SK-N-SH treated with all-trans-retinoic acid at 6 μM for 48 hours (cell line): ENCODE results near the gene FUBP3.

ENCODE experiments used
- ATAC-seq: fragments of 200-7000 bp; cut with Tn5 transposase; 3 replicates; pipeline ENCODE4 v1.9.1; 2020; ENCODE audit warnings: mild to moderate bottlenecking, moderate library complexity
- ARNTL ChIP-seq: fragments of 450-650 bp; formaldehyde crosslinking; IDR thresholded peaks from 2 replicates; pipeline ENCODE4 v1.5.0; 2020; ENCODE audit warnings: low read depth, mild to moderate bottlenecking, moderate library complexity, borderline replicate concordance
- BACH2 ChIP-seq: fragments of 250-450 bp; sonication (Bioruptor Pico); IDR thresholded peaks from 2 replicates; pipeline ENCODE4 v1.9.0; 2021; ENCODE audit warnings: mild to moderate bottlenecking, borderline replicate concordance
- ESRRG ChIP-seq: fragments of 250-450 bp; sonication (Bioruptor Pico); IDR thresholded peaks from 2 replicates; pipeline ENCODE4 v1.6.1; 2021; ENCODE audit warnings: mild to moderate bottlenecking
- ISL1 ChIP-seq: fragments of 250-450 bp; sonication (Bioruptor Pico); IDR thresholded peaks from 2 replicates; pipeline ENCODE4 v2.1.2; 2022; ENCODE audit warnings: mild to moderate bottlenecking, moderate library complexity
- PATZ1 ChIP-seq: fragments of 250-450 bp; sonication (Bioruptor Pico); IDR thresholded peaks from 2 replicates; pipeline ENCODE4 v1.8.0; 2020; ENCODE audit warnings: mild to moderate bottlenecking, moderate library complexity, borderline replicate concordance
- POU6F1 ChIP-seq: fragments of 250-450 bp; sonication (Bioruptor Pico); IDR thresholded peaks from 2 replicates; pipeline ENCODE4 v1.8.0; 2021; ENCODE audit warnings: low read depth, mild to moderate bottlenecking, moderate library complexity, borderline replicate concordance
- PPARA ChIP-seq: fragments of 250-450 bp; sonication (Bioruptor Pico); IDR thresholded peaks from 2 replicates; pipeline ENCODE4 v1.5.0; 2020; ENCODE audit warnings: mild to moderate bottlenecking, borderline replicate concordance
- RARB ChIP-seq: fragments of 250-450 bp; sonication (Bioruptor Pico); IDR thresholded peaks from 2 replicates; pipeline ENCODE4 v1.8.0; 2021; ENCODE audit warnings: mild to moderate bottlenecking, moderate library complexity
- SNAI2 ChIP-seq: fragments of 250-450 bp; sonication (Bioruptor Pico); IDR thresholded peaks from 2 replicates; pipeline ENCODE4 v1.5.0; 2020; ENCODE audit warnings: mild to moderate bottlenecking, moderate library complexity
- TCF4 ChIP-seq: fragments of 250-450 bp; sonication (Bioruptor Pico); IDR thresholded peaks from 2 replicates; pipeline ENCODE4 v1.8.0; 2021; ENCODE audit warnings: mild to moderate bottlenecking, moderate library complexity, borderline replicate concordance
- TOX ChIP-seq: fragments of 250-450 bp; sonication (Bioruptor Pico); IDR thresholded peaks from 2 replicates; pipeline ENCODE4 v1.8.0; 2021; ENCODE audit warnings: mild to moderate bottlenecking, moderate library complexity, borderline replicate concordance
- TSHZ2 ChIP-seq: fragments of 250-450 bp; sonication (Bioruptor Pico); IDR thresholded peaks from 2 replicates; pipeline ENCODE4 v1.5.0; 2020; ENCODE audit warnings: mild to moderate bottlenecking, moderate library complexity
- ZC3H10 ChIP-seq: fragments of 250-450 bp; sonication (Bioruptor Pico); IDR thresholded peaks from 2 replicates; pipeline ENCODE4 v1.5.1; 2021; ENCODE audit warnings: mild to moderate bottlenecking, moderate library complexity
- ZFP3 ChIP-seq: fragments of 250-450 bp; sonication (Bioruptor Pico); IDR thresholded peaks from 2 replicates; pipeline ENCODE4 v1.5.0; 2020; ENCODE audit warnings: mild to moderate bottlenecking, moderate library complexity
- ZFP30 ChIP-seq: fragments of 450-650 bp; formaldehyde crosslinking; IDR thresholded peaks from 2 replicates; pipeline ENCODE4 v1.5.0; 2022; ENCODE audit warnings: mild to moderate bottlenecking, moderate library complexity
- ZNF565 ChIP-seq: fragments of 450-650 bp; formaldehyde crosslinking; conservative IDR thresholded peaks from 2 replicates; pipeline ENCODE4 v1.5.0; 2020; ENCODE audit warnings: low read depth, mild to moderate bottlenecking, moderate library complexity
- ZNF70 ChIP-seq: fragments of 450-650 bp; formaldehyde crosslinking; IDR thresholded peaks from 2 replicates; pipeline ENCODE4 v1.5.0; 2020; ENCODE audit warnings: mild to moderate bottlenecking, moderate library complexity
- ZNF8 ChIP-seq: fragments of 450-650 bp; formaldehyde crosslinking; IDR thresholded peaks from 2 replicates; pipeline ENCODE4 v1.5.0; 2020; ENCODE audit warnings: mild to moderate bottlenecking, moderate library complexity
- TF ChIP-seq, protein P1 (sequence below): fragments of 250-450 bp; sonication (Bioruptor Pico); IDR thresholded peaks from 2 replicates; pipeline ENCODE4 v1.5.1; 2020; ENCODE audit warnings: low read depth, mild to moderate bottlenecking, moderate library complexity

The FUBP3 gene

GRCh38 chr9:130578865-130579737, at the start of gene FUBP3:
TSS of gene FUBP3 (plus strand) at chr9:130579577. CDS start at chr9:130579681, 104 bp downstream.
- peak; percentile 94 for ATAC-seq
- no peak for TF ChIP-seq RARB (CRISPR knock-in tag)
- TF ChIP-seq TOX (CRISPR knock-in tag): no peak
- no peak; the same call in 1 of the 2 replicates for TF ChIP-seq PATZ1 (CRISPR knock-in tag)
- no peak for TF ChIP-seq ZNF565 (CRISPR knock-in tag)
- TF ChIP-seq BACH2: no peak
- TF ChIP-seq ZC3H10 (CRISPR knock-in tag): no peak
- no peak for TF ChIP-seq TCF4
- TF ChIP-seq ISL1: no peak
- TF ChIP-seq TSHZ2 (CRISPR knock-in tag): no peak
- TF ChIP-seq, protein P1, sequence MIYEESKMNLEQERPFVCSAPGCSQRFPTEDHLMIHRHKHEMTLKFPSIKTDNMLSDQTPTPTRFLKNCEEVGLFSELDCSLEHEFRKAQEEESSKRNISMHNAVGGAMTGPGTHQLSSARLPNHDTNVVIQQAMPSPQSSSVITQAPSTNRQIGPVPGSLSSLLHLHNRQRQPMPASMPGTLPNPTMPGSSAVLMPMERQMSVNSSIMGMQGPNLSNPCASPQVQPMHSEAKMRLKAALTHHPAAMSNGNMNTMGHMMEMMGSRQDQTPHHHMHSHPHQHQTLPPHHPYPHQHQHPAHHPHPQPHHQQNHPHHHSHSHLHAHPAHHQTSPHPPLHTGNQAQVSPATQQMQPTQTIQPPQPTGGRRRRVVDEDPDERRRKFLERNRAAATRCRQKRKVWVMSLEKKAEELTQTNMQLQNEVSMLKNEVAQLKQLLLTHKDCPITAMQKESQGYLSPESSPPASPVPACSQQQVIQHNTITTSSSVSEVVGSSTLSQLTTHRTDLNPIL (CRISPR knock-in tag): no peak
- no peak for TF ChIP-seq ZFP30 (CRISPR knock-in tag)
- no peak for TF ChIP-seq ARNTL

DNA sequence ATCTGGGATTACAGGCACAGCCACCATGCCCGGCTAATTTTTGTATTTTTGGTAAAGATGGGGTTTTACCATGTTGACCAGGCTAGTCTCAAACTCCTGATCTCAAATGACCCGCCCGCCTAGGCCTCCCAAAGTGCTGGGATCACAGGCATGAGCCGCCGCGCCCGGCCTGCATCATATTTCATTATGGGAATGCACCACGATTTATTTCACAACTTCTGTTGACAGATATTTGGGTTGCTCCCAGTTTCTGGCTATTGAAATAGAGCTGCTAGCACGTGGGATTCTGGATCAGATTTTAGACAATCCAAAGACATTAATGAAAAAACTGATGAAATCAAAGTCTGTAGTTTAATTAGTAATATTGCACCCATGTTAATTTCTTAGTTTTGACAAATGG, 48.4 kb upstream of the FUBP3 start:
- no peak for ATAC-seq
- no peak for TF ChIP-seq ZFP3 (CRISPR knock-in tag)
- no peak for TF ChIP-seq ARNTL
- no peak for TF ChIP-seq SNAI2 (CRISPR knock-in tag)
- no peak for TF ChIP-seq TCF4
- TF ChIP-seq ZC3H10 (CRISPR knock-in tag): no peak
- TF ChIP-seq ZFP30 (CRISPR knock-in tag): no peak
- no peak for TF ChIP-seq ISL1
- no peak for TF ChIP-seq PATZ1 (CRISPR knock-in tag)
- no peak for TF ChIP-seq ZNF565 (CRISPR knock-in tag)
- no peak for TF ChIP-seq ZNF8
- TF ChIP-seq POU6F1 (CRISPR knock-in tag): no peak
- TF ChIP-seq TSHZ2 (CRISPR knock-in tag): no peak
- no peak for TF ChIP-seq TOX (CRISPR knock-in tag)
- TF ChIP-seq, protein P1 (CRISPR knock-in tag): no peak
- no peak for TF ChIP-seq ZNF70 (CRISPR knock-in tag)
- TF ChIP-seq PPARA (CRISPR knock-in tag): no peak
- TF ChIP-seq ESRRG: no peak
